ENCODE results near the gene PDGFB.
A peak's percentile ranks its signal among the peaks of the same experiment; 100 is the strongest.

Gene PDGFB

GRCh38 chr22:39244496-39245129 lies at the start of gene PDGFB:
Gene PDGFB (minus strand): TSS chr22:39244982. CDS start chr22:39243963, 1,019 bp downstream.
- DNase-seq, result no peak

GRCh38 chr22:39293766-39294368 lies 49.1 kb upstream of the PDGFB start:
- DNase-seq, result no peak

- peak; percentile 71 for DNase-seq
Measured at GRCh38 chr22:39292561-39293074, 47.8 kb upstream of the PDGFB start.

- DNase-seq, result no peak
Measured at GRCh38 chr22:39292031-39292462, 47.3 kb upstream of the PDGFB start.

- DNase-seq, result no peak
Measured at GRCh38 chr22:39291523-39291922, 46.7 kb upstream of the PDGFB start.

- DNase-seq, result no peak
Measured at GRCh38 chr22:39290724-39291161, 46.0 kb upstream of the PDGFB start.

- no peak for DNase-seq
Measured at GRCh38 chr22:39289975-39290720, 45.4 kb upstream of the PDGFB start.

- DNase-seq, result no peak
Measured at GRCh38 chr22:39289533-39289932, 44.8 kb upstream of the PDGFB start.

- DNase-seq, result no peak
Measured at GRCh38 chr22:39288135-39288898, 43.5 kb upstream of the PDGFB start.

- peak; percentile 60 for DNase-seq
Measured at GRCh38 chr22:39287076-39287725, 42.4 kb upstream of the PDGFB start.

- no peak for DNase-seq
Measured at GRCh38 chr22:39284983-39285382, 40.2 kb upstream of the PDGFB start.

- DNase-seq, result no peak
Measured at GRCh38 chr22:39284142-39284980, 39.6 kb upstream of the PDGFB start.

GRCh38 chr22:39283322-39284141 lies 38.8 kb upstream of the PDGFB start:
- DNase-seq, result no peak

GRCh38 chr22:39282645-39283321 lies 38.0 kb upstream of the PDGFB start:
- no peak for DNase-seq

- DNase-seq, result no peak
Measured at GRCh38 chr22:39281126-39281525, 36.3 kb upstream of the PDGFB start.

- DNase-seq, result no peak
Measured at GRCh38 chr22:39280250-39280649, 35.5 kb upstream of the PDGFB start.

- no peak for DNase-seq
Measured at GRCh38 chr22:39279170-39279850, 34.5 kb upstream of the PDGFB start.

- no peak for DNase-seq
Measured at GRCh38 chr22:39278040-39278439, 33.3 kb upstream of the PDGFB start.

- no peak for DNase-seq
Measured at GRCh38 chr22:39277142-39277607, 32.4 kb upstream of the PDGFB start.
